ENCODE measurements around the gene M6PR.

- TF ChIP-seq POLR2A (IDR thresholded peaks at IDR 0.05) (no peak), CTCF (IDR thresholded peaks at IDR 0.05) (no peak)
Observed at GRCh38 chr12:8970432-8970831, 21.0 kb upstream of the M6PR start.

Data from uterus (tissue), 2 donors.